GM18520 (cell line): ENCODE measurements around the gene DPYD.

Source experiments
- ATAC-seq: cut with Tn5 transposase; IDR thresholded peaks from one replicate; pipeline ENCODE4 v1.9.1; 2021; ENCODE audit not compliant: unreplicated experiment

Gene DPYD

DNA sequence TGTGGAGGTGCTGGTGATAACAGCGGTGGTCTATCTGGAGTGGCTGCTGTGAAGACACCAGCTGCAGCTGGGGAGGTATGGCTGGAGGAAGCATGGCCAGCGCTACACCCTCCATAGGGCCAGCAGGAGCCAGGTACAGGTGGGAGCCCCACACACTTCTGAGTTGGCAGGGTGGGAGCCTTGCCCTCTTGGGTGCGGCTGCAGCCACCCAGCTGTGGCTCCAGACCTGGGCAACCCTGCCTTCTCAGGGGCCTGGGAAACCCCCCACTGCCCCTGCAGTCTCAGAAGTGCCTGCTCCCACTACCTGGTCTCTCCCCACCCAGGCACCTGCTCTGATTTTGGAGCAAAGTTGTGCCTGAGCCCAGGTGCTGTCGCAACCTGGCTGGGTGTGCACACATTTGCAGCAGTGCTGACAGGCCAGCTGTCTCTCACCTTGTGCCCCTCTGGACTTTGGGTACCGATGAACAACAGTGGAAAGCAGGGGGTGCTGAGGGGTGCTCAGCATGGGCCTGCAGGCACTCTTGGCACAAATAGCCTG, 76.2 kb downstream of the DPYD start:
- no peak for ATAC-seq

DNA sequence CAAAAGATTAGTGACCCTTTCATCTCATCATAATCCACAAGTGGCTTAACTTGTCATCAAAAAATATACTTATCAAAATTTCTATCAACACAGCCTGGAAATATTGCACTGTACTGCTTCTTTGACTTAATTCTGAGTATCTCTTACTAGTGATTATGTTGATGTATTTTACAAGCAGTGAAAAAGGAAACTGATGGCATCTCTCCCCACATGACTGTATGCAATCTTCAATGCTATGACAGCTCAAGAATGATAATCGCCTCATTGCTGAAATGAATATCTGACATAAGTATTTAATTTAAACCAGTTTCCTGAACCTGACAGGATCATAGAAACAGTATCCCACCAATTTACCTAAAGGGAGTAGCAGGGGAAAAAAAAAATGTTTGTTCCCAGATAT, 79.5 kb downstream of the DPYD start:
- ATAC-seq: no peak

- ATAC-seq: no peak
These were observed 83.7 kb downstream of the DPYD start for GRCh38 chr1:97837161-97837560.

GRCh38 chr1:97834899-97835298, 85.9 kb downstream of the DPYD start:
- no peak for ATAC-seq

DNA sequence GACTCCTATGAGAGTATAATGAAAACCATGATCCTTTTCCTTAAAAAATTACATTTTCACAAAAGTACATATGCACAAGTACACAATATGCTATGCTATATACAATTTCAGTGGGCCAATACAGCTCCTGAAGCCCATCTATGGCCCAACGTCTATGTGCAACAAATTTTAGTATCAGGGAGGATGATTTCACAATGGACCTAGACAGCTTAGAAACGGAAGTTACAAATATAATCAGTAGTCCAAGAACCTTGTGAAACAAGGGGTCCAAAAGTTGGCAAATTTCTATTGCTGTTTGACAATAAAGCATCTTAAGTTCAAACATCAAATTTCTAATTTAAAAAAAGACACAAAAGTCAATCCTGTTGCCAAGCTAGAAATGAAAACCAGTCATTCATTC, 87.0 kb downstream of the DPYD start:
- no peak for ATAC-seq

GRCh38 chr1:97832481-97832880, 88.4 kb downstream of the DPYD start:
- ATAC-seq: no peak

GRCh38 chr1:97827887-97828286, 92.9 kb downstream of the DPYD start:
- ATAC-seq: no peak

DNA sequence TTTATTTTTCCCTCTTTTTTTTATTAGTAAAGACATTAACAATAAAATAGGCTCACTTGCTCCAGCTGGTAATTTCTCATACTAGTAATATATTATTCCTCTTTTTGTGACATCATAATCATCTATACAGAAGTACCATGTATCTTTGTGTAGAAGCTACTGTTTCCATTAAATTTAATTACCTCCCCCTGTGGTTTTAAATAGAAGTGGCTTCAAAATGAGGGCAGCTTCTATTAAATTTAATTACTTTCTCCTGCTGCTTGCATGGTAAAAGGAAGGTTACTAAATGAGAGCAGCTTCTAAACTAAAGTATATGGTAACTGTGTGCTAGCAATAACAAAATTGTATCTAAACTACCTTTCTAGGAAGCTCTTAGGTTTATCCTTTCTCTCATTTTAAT, 94.0 kb downstream of the DPYD start:
- ATAC-seq: no peak

- no peak for ATAC-seq
These were observed 96.2 kb downstream of the DPYD start for GRCh38 chr1:97824624-97825023.

- ATAC-seq: no peak
These were observed 96.6 kb downstream of the DPYD start for GRCh38 chr1:97824200-97824599.

DNA sequence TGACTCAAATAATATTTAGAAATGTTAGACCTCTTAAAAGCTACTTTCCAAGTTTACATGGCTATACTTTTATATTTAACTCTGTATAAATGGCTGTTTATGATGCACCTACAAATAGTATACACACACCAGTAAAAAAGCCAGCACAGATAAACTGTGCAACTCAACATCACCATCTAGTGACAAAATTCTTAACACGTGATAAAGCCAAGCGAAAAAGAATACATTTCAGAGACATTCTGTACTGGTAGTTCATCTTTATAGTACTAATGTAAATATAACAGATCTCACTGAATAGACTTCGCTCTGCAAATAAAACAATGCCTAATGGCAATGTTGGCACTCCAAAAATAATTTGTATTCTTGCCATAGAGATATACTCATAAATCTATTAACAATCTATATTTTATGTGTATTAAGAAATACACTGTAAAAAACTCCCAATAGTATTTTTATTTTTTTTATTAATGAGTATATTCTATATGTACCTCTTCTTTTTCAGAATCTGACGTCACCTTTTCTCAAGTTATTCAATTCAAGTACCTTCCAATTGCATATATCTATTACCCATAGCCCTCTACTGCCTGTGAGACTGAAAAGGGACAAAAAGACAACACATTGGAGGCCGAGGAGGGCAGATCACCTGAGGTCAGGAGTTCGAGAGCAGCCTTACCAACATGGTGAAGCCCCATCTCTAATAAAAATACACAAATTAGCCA, 100.2 kb downstream of the DPYD start:
- peak; percentile 63 for ATAC-seq

DNA sequence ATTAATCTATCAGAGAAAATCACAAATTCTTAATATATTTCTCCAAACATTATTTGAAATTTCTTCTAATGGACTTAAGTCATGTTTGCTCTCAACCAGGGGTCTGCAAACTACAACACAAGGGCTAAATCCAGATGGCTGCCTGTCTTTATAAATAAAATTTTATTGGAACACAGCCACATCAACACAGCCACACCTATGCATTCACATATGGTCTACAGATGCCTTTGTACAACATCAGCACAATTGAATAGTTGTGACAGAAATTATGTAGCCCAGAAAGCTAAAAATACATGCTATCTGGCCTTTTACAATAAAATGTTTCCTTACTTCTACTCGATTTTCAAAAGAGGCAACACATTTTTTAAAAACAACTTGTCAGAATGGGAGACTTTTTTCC, 103.9 kb downstream of the DPYD start:
- ATAC-seq: no peak

DNA sequence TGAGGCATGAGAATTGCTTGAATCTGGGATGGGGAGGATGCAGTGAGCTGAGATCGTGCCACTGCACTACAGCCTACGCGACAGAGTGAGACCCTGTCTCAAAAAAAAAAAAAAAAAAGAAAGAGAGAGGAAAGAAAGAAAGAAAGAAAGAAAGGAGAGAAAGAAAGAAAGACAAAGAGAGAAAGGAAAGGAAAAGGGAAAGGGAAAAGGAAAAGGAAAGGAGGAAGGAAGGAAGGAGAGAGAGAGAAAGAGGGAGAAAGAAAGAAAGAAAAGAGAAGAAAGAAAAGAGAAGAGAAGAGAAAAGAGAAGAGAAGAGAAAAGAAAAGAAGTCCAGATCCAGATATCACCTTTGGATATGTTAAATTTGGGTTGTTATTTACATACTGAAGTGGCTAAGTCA, 106.0 kb downstream of the DPYD start:
- ATAC-seq: no peak

GRCh38 chr1:97814121-97814520, 106.7 kb downstream of the DPYD start:
- no peak for ATAC-seq

DNA sequence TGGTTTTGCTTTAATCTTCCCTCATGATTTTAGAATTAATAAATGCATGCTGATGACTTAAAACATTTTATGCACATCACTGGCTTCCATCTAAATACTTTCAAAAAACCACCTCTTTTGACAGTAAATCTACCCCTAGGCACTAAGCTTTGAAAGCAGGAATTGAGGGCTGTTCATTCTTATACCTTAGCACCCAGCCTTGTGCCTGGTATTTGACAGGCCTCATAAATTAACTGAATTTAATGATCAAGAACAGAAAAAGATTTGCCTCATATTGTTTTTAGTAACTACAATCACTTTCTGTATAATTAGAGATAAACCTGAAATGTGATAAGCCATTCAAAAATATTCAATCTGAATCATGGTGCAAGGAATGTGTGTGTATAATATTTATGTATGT, 108.8 kb downstream of the DPYD start:
- no peak for ATAC-seq

- ATAC-seq: no peak
These were observed 113.8 kb downstream of the DPYD start for GRCh38 chr1:97806996-97807520.

DNA sequence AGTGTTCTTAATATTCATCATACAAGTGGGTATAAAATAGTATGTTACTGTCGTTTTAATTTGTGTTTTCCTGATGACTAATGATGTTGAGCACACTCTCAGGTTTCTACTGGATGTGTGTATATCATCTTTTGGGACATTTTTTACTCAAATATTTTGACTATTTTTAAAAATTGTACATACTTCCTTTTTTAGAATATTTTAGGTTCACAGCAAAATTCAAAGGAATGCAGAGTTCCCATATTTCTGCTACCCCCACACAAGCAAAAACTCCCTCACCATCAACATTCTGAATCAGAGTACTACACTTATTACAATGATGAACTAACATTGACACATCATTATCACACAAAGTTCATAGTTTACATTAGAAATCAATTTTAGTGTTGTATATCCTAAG, 114.5 kb downstream of the DPYD start:
- no peak for ATAC-seq

DNA sequence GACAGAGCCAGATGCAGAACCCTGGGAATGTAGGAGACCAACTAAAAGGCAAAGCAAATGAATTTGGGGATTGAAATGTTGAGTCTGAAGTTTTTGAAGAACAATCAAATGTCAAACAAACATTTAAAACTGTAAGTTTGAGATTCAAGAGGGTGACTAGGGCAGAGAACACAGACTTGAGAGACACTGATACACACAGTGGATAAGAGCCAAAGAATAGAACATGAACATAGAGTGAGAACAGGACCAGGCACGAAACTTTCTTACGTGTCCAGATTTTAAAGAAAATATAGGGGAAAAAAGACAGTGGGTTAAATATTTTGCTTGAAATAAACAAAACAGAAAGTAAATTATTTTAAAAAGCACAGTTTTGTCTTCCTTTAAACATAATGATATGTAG, 115.7 kb downstream of the DPYD start:
- no peak for ATAC-seq

DNA sequence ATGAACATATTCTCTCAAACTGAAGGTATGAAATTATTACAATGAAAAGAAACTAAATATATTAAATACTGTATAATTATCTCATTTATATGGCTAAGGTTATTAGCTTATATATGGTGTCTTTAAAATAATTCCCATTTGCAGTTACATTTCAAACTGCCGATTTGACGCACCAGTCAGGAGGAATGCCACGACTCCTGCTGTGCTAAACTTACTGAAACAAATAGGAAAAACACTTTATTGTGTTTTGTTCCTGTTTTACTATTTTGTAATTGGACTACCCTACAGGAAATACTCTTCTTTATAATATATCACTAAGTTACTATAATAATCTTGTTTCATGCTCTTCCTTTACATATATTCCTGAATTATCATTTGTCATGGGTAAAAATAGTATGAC, 117.8 kb downstream of the DPYD start:
- ATAC-seq: no peak

DNA sequence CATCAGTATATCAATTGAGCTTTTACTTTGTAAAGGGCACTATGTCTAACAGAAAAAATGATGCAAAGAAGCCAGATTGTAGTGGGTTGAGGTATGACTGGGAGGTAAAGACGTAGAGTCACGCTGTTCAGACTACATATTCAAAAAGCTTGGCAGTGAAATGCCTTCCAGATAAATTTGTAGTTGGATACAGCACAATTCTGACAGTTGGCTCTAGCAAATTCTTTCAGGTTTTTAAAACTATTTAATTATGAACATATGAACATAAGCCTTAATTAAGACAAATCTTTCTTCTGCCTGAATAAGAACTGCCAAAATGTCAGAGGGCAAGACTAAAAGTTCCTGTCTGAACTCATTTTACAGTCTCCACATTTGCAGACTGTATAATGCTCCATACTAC, 118.8 kb downstream of the DPYD start:
- no peak for ATAC-seq

DNA sequence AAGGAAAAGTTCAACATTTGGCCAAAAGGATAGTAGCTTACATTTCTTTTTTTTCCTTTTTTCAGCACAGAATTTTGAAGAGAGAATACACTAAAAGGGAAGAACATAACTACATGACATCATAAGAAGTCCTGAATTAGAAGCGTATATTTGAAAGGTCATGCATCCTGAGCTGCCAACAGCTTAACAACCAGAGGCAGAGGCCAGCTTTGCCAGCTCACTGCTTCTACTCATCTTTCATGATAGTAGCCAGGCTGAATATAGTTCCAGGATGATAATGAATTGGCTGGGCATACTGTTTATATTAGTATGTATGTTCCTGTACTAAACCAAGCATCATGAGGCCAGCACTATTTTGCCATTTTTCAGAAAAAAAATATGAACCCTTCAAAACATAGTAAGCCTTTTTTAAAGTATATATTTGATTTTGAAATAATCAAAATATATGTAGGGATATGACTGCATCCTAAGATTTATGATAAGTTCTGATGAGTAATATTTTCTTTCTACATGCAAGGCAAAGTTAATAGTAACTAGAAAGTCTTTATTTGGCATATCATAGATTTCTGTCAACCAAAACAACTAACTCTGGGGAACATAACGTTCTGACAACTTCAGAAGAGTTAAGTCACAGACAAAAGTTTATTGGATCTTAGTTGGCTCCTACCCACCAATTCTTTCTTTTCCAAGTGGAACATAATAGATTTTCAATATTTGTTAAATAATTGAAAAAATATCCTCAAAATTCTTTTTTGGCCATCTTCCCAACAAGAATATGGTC, 123.2 kb downstream of the DPYD start:
- ATAC-seq: no peak

GRCh38 chr1:97796711-97797110, 124.1 kb downstream of the DPYD start:
- ATAC-seq: no peak
